ENCODE measurements around the gene ALDH1L1.

The ALDH1L1 gene

GRCh38 chr3:126146525-126147146, 33.8 kb downstream of the ALDH1L1 start:
- no peak for TF ChIP-seq FOXP2 (optimal IDR thresholded peaks at IDR 0.05; ENCODE audit: borderline replicate concordance, extremely low read depth, extremely low read length, insufficient read depth)
- no peak for TF ChIP-seq POLR2AphosphoS5 (IDR thresholded peaks at IDR 0.05; ENCODE audit: low read depth, low read length)
- TF ChIP-seq SIN3A (IDR thresholded peaks at IDR 0.05; ENCODE audit: borderline replicate concordance, insufficient read depth, low read length), result no peak
- TF ChIP-seq REST (IDR thresholded peaks at IDR 0.05; ENCODE audit: insufficient read depth in 1 of 2, low read depth in 2 of 2, low read length in 2 of 2), result no peak
- TF ChIP-seq TAF1 (IDR thresholded peaks at IDR 0.05; ENCODE audit: borderline replicate concordance, insufficient read depth, low read length), result no peak

- TF ChIP-seq FOXP2 (optimal IDR thresholded peaks at IDR 0.05; ENCODE audit: borderline replicate concordance, extremely low read depth, extremely low read length, insufficient read depth) (no peak), TAF1 (IDR thresholded peaks at IDR 0.05; ENCODE audit: borderline replicate concordance, insufficient read depth, low read length) (no peak), SIN3A (IDR thresholded peaks at IDR 0.05; ENCODE audit: borderline replicate concordance, insufficient read depth, low read length) (no peak), REST (IDR thresholded peaks at IDR 0.05; ENCODE audit: insufficient read depth in 1 of 2, low read depth in 2 of 2, low read length in 2 of 2) (no peak), POLR2AphosphoS5 (IDR thresholded peaks at IDR 0.05; ENCODE audit: low read depth, low read length) (no peak)
These were observed 34.4 kb downstream of the ALDH1L1 start for GRCh38 chr3:126146034-126146433.

GRCh38 chr3:126142652-126143051, 37.7 kb downstream of the ALDH1L1 start:
- TF ChIP-seq POLR2AphosphoS5 (IDR thresholded peaks at IDR 0.05; ENCODE audit: low read depth, low read length) (no peak), FOXP2 (optimal IDR thresholded peaks at IDR 0.05; ENCODE audit: borderline replicate concordance, extremely low read depth, extremely low read length, insufficient read depth) (no peak), TAF1 (IDR thresholded peaks at IDR 0.05; ENCODE audit: borderline replicate concordance, insufficient read depth, low read length) (no peak), REST (IDR thresholded peaks at IDR 0.05; ENCODE audit: insufficient read depth in 1 of 2, low read depth in 2 of 2, low read length in 2 of 2) (no peak), SIN3A (IDR thresholded peaks at IDR 0.05; ENCODE audit: borderline replicate concordance, insufficient read depth, low read length) (no peak)

- TF ChIP-seq FOXP2 (optimal IDR thresholded peaks at IDR 0.05; ENCODE audit: borderline replicate concordance, extremely low read depth, extremely low read length, insufficient read depth) (no peak), SIN3A (IDR thresholded peaks at IDR 0.05; ENCODE audit: borderline replicate concordance, insufficient read depth, low read length) (no peak), REST (IDR thresholded peaks at IDR 0.05; ENCODE audit: insufficient read depth in 1 of 2, low read depth in 2 of 2, low read length in 2 of 2) (no peak)
These were observed 42.8 kb downstream of the ALDH1L1 start for GRCh38 chr3:126137490-126138130.

All from PFSK-1 (cell line).